Tibial nerve (tissue), 4 donors: Measurements from ENCODE around the gene TFDP2.

Experiments used
- CTCF ChIP-seq, 5 experiments: fragments of 200-600 bp in 3 of 5; fragments of 450-650 bp in 2 of 5; sonication (generic) in 3 of 5; IDR thresholded peaks; one replicate each; pipeline ENCODE4 v1.5.1; 2016 to 2019; ENCODE audit warnings: antibody characterized with exemption in 5 of 5, mild to moderate bottlenecking in 3 of 5, moderate library complexity in 2 of 5
- EP300 ChIP-seq, 2 donors: sonication (generic); formaldehyde crosslinking; IDR thresholded peaks; one replicate each; pipeline ENCODE4 v1.6.1; 2017; ENCODE audit warnings: antibody characterized with exemption in 2 of 2, mild to moderate bottlenecking in 1 of 2
- POLR2A ChIP-seq, 2 donors: fragments of 450-650 bp; IDR thresholded peaks; one replicate each; pipeline ENCODE4 v1.6.1; 2017; ENCODE audit warnings: antibody characterized with exemption in 2 of 2, mild to moderate bottlenecking in 2 of 2, moderate library complexity in 2 of 2

GRCh38 chr3:142134799-142135325 lies 14.5 kb downstream of the TFDP2 start:
- TF ChIP-seq CTCF (IDR thresholded peaks at IDR 0.05): no peak
- TF ChIP-seq EP300 (IDR thresholded peaks at IDR 0.05): no peak
- TF ChIP-seq POLR2A (IDR thresholded peaks at IDR 0.05): no peak
